Erythroblast (primary cell): ENCODE measurements around the gene HDGFL3.

Source experiments
- GATA1 ChIP-seq: IDR thresholded peaks from 2 replicates; pipeline ENCODE4 v1.6.1; 2011; ENCODE audit warnings: low read depth, mild to moderate bottlenecking, control low read depth, low read length, moderate library complexity
- POLR2A ChIP-seq: IDR thresholded peaks from 2 replicates; pipeline ENCODE4 v1.6.1; 2011; ENCODE audit warnings: mild to moderate bottlenecking, low read length

- TF ChIP-seq POLR2A, result peak; percentile 91
- no peak for TF ChIP-seq GATA1
Measured at GRCh38 chr15:83092309-83092976, 115.2 kb downstream of the HDGFL3 start.
